Cardiac muscle cell (in vitro differentiated cells and primary cell): ENCODE measurements around the gene GRIN1. TPM values are rescaled to one million over a fixed set of nuclear protein-coding genes. Genes with fewer than 3 reads are reported as not detected.

Experiments used
- DNase-seq, 2 donors: peaks; one replicate each; pipeline versions ENCODE4 v3.0.0 to v3.0.0-alpha.2; 2010 to 2017; ENCODE audit warnings: low read depth in 1 of 2, low spot score in 1 of 2
- H3K27ac ChIP-seq: fragments of 200-600 bp; sonication (generic); 2 replicates; pipeline ENCODE4 v1.5.1; 2016
- H3K27me3 ChIP-seq: fragments of 200-600 bp; sonication (generic); 2 replicates; pipeline ENCODE4 v1.6.0; 2016; ENCODE audit warnings: control low read depth
- H3K36me3 ChIP-seq: fragments of 200-600 bp; sonication (generic); 2 replicates; pipeline ENCODE4 v1.5.1; 2016; ENCODE audit warnings: control low read depth
- H3K4me1 ChIP-seq: fragments of 200-600 bp; sonication (generic); 2 replicates; pipeline ENCODE4 v1.8.1; 2017; ENCODE audit warnings: low read depth, mild to moderate bottlenecking, mixed run types
- H3K4me3 ChIP-seq: fragments of 200-600 bp; sonication (generic); 2 replicates; pipeline ENCODE4 v1.5.1; 2016; ENCODE audit warnings: mild to moderate bottlenecking
- H3K9me3 ChIP-seq: fragments of 200-600 bp; sonication (generic); 2 replicates; pipeline ENCODE4 v1.5.1; 2017; ENCODE audit warnings: low read depth, mild to moderate bottlenecking, control low read depth
- polyA plus RNA-seq: library from polyadenylated mRNA; unstranded; fragments of >200 nt; fragmentation: Nextera tagmentation; extraction: Ambion mirVana; gene quantifications from 2 replicates; pipeline ENCODE4 v1.2.1, GENCODE V29; 2016
- total RNA-seq: library from RNA; depleted of rRNA; stranded (reverse); fragments of >200 nt; gene quantifications from 2 replicates; pipeline ENCODE4 v1.2.3, GENCODE V29; 2016
- TF ChIP-seq, protein P1 (sequence below): IDR thresholded peaks from 2 replicates; pipeline ENCODE4 v1.5.1; 2012; ENCODE audit warnings: low read depth, mild to moderate bottlenecking, low read length

Gene GRIN1
- total and polyA plus RNA-seq, 2 experiments from 2014 or later = 0.03 to 0.22 TPM

DNA sequence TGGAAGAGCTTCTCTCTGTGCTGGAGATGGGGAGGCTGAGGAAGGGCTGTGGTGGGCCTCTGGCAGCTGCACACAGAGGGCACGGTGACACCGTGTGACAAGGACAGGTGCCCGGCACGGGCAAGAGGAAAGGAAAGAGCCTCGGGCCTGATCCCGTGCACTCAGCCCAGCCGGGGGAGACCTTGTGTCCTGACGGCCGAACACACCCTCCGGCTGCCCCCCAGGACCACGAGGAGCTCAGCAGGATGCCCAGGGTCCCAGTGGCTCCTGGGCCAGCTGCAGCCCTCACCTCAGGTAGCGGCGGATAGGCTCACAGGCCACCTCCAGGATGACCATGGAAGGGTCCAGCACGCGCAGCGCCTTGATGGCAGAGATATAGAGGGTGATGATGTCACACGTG, 43.9 kb downstream of the GRIN1 start:
- peaks cover 21% of the 10 kb centered on the region for H3K36me3 ChIP-seq
- H3K27me3 ChIP-seq = no peaks in the 10 kb centered on the region
- no peak for DNase-seq
- no peak overlapping the region for H3K27ac ChIP-seq
- peaks cover 10% of the 10 kb centered on the region for H3K4me1 ChIP-seq
- H3K4me3 ChIP-seq = no peak overlapping the region
- TF ChIP-seq, protein P1, sequence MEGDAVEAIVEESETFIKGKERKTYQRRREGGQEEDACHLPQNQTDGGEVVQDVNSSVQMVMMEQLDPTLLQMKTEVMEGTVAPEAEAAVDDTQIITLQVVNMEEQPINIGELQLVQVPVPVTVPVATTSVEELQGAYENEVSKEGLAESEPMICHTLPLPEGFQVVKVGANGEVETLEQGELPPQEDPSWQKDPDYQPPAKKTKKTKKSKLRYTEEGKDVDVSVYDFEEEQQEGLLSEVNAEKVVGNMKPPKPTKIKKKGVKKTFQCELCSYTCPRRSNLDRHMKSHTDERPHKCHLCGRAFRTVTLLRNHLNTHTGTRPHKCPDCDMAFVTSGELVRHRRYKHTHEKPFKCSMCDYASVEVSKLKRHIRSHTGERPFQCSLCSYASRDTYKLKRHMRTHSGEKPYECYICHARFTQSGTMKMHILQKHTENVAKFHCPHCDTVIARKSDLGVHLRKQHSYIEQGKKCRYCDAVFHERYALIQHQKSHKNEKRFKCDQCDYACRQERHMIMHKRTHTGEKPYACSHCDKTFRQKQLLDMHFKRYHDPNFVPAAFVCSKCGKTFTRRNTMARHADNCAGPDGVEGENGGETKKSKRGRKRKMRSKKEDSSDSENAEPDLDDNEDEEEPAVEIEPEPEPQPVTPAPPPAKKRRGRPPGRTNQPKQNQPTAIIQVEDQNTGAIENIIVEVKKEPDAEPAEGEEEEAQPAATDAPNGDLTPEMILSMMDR = no peak
- H3K9me3 ChIP-seq = no peaks in the 10 kb centered on the region

DNA sequence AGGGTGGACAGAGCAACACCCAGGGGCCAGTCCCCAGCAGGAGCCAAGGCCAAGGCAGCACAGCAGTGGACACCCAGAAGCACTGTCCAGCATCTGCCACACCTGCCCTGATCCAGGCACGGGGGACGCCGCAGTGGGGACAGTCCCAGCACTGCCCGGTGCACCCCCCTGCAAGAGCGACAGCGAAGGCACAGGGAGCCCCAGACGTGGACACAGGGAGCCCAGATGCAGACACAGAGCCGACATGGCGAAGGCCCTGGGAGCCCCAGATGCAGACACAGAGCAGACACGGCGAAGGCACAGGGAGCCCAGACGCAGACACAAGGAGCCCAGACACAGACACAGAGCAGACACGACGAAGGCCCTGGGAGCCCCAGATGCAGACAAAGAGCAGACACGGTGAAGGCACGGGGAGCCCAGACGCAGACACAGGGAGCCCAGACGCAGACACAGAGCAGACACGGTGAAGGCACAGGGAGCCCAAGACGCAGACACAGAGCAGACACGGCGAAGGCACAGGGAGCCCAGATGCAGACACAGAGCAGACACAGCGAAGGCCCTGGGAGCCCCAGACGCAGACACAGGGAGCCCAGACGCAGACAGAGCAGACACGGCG, 45.1 kb downstream of the GRIN1 start:
- Histone ChIP-seq H3K27me3 (no peaks in the 10 kb centered on the region), H3K9me3 (no peaks in the 10 kb centered on the region), H3K36me3 (peaks cover 21% of the 10 kb centered on the region), H3K27ac (no peak overlapping the region), H3K4me1 (peaks cover 10% of the 10 kb centered on the region), H3K4me3 (no peak overlapping the region)
- no peak for DNase-seq
- TF ChIP-seq, protein P1 = no peak

DNA sequence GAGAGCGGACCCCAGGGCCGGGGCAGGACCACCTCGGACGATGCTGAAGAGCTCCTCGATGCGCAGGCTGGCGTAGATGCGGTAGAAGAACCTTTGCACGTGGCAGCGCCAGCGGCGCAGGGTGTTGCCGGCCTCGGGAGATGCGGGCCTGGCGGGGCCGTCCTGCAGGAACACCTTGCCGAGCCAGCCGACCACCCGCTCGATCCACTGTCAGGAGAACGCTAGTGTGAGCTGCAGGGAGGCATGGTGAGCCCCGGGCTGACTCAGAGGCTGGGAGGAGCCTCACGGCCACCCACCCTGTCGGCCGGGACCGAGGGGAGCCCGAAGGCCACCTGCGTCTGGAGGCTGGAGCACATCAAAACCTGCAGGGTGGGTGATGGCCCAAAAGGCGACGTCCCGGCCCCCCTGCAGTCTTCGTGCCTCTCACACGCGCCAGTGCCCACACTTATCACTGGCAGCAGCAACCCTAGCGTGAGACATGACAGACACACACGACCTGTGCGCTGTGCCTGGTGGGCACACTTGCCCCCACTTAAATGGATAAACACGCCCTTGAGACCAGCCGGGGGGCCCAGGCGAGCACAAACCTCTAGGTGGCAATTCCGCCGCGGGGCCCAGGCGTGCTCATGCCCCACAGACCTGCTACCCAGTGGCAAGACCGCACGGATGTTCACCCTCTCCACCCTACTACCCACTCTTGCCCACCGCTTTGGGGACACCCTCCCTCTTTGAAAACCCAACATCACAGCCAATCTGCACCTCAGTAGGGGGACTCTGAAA, 46.1 kb downstream of the GRIN1 start:
- DNase-seq = no peak
- H3K4me3 ChIP-seq = no peak overlapping the region
- TF ChIP-seq, protein P1 = no peak
- H3K36me3 ChIP-seq = peaks cover 16% of the 10 kb centered on the region
- no peak overlapping the region for H3K27ac ChIP-seq
- H3K27me3 ChIP-seq = no peaks in the 10 kb centered on the region
- peaks cover 17% of the 10 kb centered on the region for H3K4me1 ChIP-seq
- no peaks in the 10 kb centered on the region for H3K9me3 ChIP-seq

DNA sequence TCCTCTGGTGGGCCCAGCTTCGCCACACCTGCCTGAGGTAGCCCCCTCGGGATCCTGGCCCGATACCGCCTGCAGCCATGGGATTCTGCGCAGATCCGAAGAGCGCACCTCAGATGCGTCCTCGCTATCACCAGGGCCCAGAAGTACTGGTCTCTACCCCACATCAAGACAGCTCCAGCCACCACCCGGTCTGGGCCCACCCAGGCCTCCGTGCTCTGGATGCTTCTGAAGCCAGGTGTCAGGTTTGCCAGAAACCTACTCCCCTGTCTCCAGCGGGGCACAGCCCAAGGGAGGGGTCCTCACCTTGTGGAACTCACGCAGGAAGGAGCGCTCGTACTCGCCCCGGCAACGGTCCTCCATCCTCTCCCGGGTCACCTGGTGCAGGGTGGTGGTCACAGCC, 47.0 kb downstream of the GRIN1 start:
- peaks cover 16% of the 10 kb centered on the region for H3K36me3 ChIP-seq
- H3K4me1 ChIP-seq = peaks cover 18% of the 10 kb centered on the region
- no peak overlapping the region for H3K4me3 ChIP-seq
- H3K27me3 ChIP-seq = no peaks in the 10 kb centered on the region
- H3K27ac ChIP-seq = no peak overlapping the region
- no peak for DNase-seq
- TF ChIP-seq, protein P1 = no peak
- H3K9me3 ChIP-seq = no peaks in the 10 kb centered on the region

DNA sequence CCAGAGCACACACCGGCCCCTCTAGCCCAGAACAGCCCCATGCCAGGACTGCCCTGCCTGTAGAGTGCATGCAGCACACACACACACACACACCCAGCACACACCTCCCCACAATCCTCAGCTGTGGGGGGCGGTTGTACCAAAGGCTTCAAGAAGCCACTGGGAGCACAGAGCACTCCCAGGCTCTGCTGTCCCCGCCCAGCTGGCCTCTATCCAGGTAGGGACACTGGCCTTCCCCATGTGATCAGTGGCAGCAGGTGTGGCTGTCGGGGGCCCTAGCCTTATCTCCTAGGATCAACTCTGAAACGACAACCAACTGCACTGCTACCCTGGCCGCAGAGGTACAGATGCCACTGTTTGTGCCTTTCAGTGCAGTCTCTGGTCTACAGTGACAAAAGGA, 47.4 kb downstream of the GRIN1 start:
- Histone ChIP-seq H3K4me1 (peaks cover 18% of the 10 kb centered on the region), H3K36me3 (peaks cover 16% of the 10 kb centered on the region), H3K9me3 (no peaks in the 10 kb centered on the region), H3K27ac (no peak overlapping the region), H3K27me3 (no peaks in the 10 kb centered on the region), H3K4me3 (no peak overlapping the region)
- TF ChIP-seq, protein P1 = no peak
- no peak for DNase-seq
